ENCODE data around the gene SEMA4G.

Gene SEMA4G

GRCh38 chr10:101008823-101009423 is 39.6 kb downstream of the SEMA4G start:
- no peak for DNase-seq

- DNase-seq = no peak
Observed at GRCh38 chr10:101010329-101010728, 41.0 kb downstream of the SEMA4G start.

DNA sequence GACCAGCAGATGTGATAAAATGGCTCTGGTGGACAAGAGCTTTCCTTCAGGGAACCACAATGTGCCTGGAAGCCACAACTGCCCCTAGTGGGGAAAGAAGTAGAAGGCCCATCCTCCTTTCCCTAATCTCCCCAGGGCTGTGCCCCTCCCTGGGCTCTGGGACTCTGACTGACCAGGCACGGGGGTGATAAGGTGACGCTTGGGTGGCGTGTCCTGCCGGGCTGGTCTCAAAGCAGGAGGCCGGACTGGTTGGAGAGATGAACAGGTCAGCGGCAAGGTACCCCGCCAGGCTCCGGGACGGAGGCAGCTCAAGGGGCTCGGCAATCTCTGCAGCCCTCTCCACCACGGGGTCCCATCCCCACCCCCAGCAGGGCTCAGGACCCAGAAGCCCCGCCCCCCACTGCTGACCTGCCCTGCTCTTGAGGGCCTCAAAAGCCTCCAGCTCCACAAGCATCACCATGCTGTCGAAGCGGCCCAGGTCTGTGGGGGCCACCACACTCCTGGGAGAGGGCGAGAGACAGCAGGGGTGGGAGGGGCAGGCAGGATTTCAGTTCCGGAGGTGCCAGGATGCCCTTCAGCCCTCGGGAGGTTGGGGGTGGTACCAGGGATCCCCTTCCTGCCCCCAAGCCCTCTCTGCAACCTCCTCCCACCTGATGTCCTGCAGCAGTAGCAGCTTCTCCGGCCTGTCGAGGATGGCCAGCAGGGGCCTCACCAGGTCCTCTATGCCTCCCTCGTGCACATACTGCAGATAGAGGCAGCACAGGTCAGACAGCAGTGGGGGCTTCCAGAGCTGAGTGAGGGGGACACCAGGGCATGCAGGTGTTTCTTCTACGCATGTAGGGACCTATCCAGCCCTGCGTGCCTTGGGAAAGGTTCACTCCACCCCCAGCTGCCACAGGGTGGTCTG is 42.5 kb downstream of the SEMA4G start:
- no peak for DNase-seq

- peak; percentile 72 for DNase-seq
Observed at GRCh38 chr10:101012525-101013364, 43.4 kb downstream of the SEMA4G start.

DNA sequence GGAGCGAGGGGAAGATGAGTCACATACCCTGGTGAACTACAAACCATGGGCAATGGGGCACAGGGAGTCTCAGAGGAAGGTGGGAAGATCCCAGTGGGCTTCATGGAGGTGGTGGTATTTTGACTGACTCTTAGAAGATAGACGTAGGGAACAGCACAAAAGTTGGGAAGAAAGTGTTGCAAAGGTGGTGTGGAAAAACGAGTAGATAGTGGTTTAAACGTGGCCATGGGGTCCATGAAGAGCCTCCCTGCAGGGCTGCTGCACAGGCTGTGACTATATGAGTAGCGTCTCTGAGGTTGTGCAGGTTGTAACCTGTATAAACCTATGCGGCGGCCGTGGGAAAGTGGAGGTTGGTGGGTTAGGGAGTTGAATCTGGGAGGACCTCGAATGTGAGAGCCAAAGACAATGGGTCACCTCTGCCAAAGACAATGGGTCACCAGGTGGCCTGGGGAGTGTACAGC is 44.1 kb downstream of the SEMA4G start:
- no peak for DNase-seq

DNA sequence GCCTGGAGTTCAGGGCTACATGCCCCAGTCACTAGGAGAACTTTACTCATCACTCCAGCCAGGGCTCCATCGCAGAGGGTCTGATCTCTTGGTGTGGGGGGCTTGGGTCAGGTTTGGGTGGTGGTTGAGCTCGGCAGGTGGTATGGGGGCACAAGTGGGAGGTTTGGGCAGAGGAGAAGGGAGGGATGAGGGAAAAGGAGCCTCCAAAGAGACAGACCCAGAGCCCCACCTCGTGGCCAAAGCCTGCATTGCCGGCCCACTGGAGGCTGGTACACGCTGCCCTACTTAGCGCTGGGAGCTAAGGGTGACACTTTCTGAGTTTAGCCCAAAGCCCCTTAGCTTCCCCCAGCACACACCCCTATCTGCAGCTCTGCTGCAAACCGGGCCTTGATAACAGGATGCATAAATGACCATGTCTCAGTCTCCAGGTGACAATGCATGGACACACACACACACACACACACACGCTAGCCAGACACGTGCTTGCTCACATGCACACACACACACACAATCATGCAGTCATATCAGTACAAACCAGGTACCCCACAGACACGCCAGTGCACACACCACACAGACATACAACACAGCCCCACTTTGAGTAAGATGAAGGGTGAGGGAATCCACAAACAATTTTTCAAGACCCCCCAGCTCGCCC is 45.1 kb downstream of the SEMA4G start:
- no peak for DNase-seq

- DNase-seq = no peak
Observed at GRCh38 chr10:101014966-101015581, 45.8 kb downstream of the SEMA4G start.

DNA sequence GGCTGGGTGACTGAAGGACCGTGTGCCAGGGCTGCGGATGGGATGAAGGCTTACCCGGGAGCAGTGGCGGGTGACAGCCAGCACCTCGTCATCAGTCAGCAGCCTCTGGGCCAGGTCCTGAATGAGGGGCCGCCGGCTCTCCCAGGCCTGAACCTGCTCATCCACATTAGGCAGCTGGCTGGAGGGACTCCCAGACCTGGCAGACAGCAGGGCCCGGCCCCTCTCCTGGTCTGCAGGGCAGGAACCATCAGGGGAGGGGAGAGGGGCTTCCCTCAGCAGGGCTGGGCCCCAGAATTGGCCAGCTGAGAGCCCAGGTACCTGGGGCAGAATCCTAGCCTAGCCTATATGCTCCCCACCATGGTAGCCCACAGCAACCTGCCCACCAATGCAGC is 46.3 kb downstream of the SEMA4G start:
- DNase-seq = no peak

DNA sequence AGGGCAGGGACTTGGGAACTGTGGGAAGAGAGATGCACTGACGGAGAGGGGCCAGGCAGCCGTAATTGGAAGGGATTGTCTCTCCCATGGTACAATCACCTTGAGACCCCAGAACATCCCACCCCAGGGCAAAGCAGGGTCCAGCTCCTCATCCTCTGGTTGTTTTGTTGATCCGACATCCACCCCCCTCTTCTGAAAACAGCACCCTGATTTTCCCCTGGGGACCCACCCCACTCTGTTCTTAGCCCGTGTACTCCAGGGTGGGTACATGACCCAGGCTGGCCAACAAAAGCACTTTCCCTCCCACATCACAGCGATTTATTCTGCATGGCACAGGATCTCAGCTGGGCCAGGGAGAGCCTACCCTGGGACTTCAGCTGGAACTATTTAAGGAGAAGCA is 47.5 kb downstream of the SEMA4G start:
- no peak for DNase-seq

DNA sequence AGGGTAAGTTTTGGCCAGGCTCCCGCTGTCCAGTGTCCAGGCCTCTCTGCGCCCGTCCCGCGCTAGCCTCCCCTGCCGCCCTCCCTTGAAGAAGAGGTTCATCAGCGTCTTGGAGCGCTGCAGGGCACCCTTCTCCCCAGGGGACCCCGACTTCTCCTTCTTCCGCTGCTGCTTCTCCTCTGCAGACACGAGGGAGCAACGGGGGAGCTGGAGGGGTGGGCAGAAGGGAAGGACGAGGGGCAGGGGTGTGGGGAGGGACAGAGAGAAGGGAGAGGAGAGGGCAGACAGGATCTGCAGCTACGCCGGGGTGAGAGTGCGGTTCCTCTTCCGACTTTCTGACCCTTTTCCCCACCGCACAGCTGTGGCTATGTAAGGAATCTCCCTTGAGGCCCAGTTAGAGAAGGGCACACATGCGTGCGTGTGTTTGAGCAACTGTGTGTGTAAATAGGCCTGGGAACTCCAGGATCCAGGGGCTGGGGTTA is 48.9 kb downstream of the SEMA4G start:
- DNase-seq = no peak

DNA sequence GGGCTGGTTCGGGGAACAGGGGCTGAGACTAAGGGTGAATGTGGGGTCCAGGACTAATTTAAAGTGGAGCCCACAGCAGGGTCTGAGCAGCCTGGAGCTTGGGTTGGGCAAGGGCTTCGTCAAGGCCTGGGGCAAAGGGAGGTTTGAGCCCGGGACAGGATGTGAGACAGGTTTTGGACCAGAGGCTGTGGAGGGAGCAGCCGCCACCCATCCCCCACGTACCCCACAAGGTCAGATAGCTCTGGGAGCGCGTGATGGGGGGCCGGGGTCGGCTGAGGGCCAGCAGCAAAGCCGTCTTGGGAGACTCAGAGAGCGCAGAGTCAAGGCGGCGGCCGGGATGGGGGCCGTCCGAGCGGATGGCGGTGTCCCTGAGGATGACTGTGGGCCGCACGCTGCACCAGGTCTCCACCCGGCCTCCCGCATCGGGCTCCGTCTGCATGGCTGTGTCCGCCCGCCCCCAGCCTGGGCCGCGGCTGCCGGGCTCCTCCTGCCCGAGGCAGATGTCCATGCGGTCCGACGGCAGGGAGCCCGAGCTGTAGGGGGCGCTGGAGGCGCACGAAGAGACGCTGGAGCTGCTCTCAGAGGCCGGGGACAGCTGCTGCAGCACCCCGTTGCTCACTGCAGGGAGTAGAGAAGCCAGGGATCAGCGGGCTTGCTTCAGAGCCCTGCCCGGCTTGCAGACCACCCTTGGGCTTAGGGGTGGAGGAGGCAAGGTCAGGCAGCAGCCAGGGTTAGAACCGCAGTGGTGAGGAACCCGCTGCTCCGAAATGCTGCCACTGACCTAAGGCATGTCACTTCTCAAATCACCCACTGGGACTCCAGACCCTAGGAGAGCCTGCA is 49.5 kb downstream of the SEMA4G start:
- DNase-seq = peak; percentile 35
